SJCRH30 (cell line): ENCODE results near the gene PIK3C2G. TPM values are rescaled to one million over a fixed set of nuclear protein-coding genes. Genes with fewer than 3 reads are reported as not detected.
"Not testable (repeated sequence)": the region's sequence is repeated elsewhere in the genome, so short reads cannot be mapped to it uniquely, and the experiment has no call there.

Source experiments
- DNase-seq, 2 experiments: peaks; one replicate each; pipeline ENCODE4 v3.0.0-alpha.2; 2015 to 2020
- H3K27ac ChIP-seq: fragments of 250-450 bp; sonication (Bioruptor Pico); 2 replicates; pipeline ENCODE4 v1.5.1; 2020; ENCODE audit warnings: mild to moderate bottlenecking, moderate library complexity
- H3K27me3 ChIP-seq: fragments of 250-450 bp; sonication (Bioruptor Pico); 2 replicates; pipeline ENCODE4 v1.5.1; 2020; ENCODE audit warnings: mild to moderate bottlenecking, moderate library complexity
- H3K36me3 ChIP-seq: fragments of 250-450 bp; sonication (Bioruptor Pico); 2 replicates; pipeline ENCODE4 v1.5.1; 2020; ENCODE audit warnings: mild to moderate bottlenecking, moderate library complexity
- H3K4me1 ChIP-seq: fragments of 250-450 bp; sonication (Bioruptor Pico); 2 replicates; pipeline ENCODE4 v1.5.1; 2020; ENCODE audit warnings: mild to moderate bottlenecking, moderate library complexity
- H3K4me3 ChIP-seq: fragments of 250-450 bp; sonication (Bioruptor Pico); 2 replicates; pipeline ENCODE4 v1.5.1; 2020; ENCODE audit warnings: mild to moderate bottlenecking, moderate library complexity
- H3K9me3 ChIP-seq: fragments of 250-450 bp; sonication (Bioruptor Pico); replicated peaks from 2 replicates; pipeline ENCODE4 v1.5.1; 2020; ENCODE audit warnings: mild to moderate bottlenecking, moderate library complexity
- total RNA-seq: library from RNA; depleted of rRNA; stranded (reverse); fragments of >200 nt; shearing (Covaris generic); gene quantifications from 2 replicates; pipeline ENCODE4 v1.2.3, GENCODE V29; 2014; rRNA removed

The PIK3C2G gene
- total RNA-seq, 1 experiment from 2014 or later, result 0.04 TPM

- no peak overlapping the region for H3K27ac ChIP-seq
- no peak for DNase-seq
- no peaks in the 10 kb centered on the region for H3K9me3 ChIP-seq
- H3K4me1 ChIP-seq, result no peaks in the 10 kb centered on the region
- H3K27me3 ChIP-seq, result no peaks in the 10 kb centered on the region
- H3K4me3 ChIP-seq, result no peak overlapping the region
- H3K36me3 ChIP-seq, result no peaks in the 10 kb centered on the region
Observed at GRCh38 chr12:18684430-18684829, 423.1 kb downstream of the PIK3C2G start.

DNA sequence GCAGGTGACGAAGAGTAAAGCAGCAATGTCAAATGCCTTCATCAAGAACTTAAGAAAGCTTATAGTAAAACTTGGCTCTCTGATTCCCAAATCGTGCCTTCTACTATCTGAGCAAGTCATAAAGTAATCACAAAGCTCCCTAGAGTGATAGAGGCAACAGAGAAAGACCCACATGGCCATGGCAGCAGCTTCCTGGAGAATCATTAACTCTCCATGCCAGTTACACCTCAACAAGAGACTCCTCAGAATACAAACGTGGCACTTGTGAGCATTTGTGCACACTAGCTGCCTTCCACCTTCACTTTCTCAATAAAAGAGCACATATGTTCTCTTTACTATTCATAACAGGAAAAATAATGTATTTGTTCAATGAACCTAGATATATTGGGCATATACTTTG lies 428.5 kb downstream of the PIK3C2G start:
- H3K36me3 ChIP-seq, result no peaks in the 10 kb centered on the region
- no peak overlapping the region for H3K27ac ChIP-seq
- no peak for DNase-seq
- no peaks in the 10 kb centered on the region for H3K4me1 ChIP-seq
- H3K9me3 ChIP-seq, result no peaks in the 10 kb centered on the region
- H3K4me3 ChIP-seq, result no peak overlapping the region
- H3K27me3 ChIP-seq, result no peaks in the 10 kb centered on the region

GRCh38 chr12:18690653-18691052 lies 429.3 kb downstream of the PIK3C2G start:
- Histone ChIP-seq H3K27ac (no peak overlapping the region), H3K4me1 (no peaks in the 10 kb centered on the region), H3K36me3 (no peaks in the 10 kb centered on the region), H3K9me3 (no peaks in the 10 kb centered on the region), H3K27me3 (no peaks in the 10 kb centered on the region), H3K4me3 (no peak overlapping the region)
- DNase-seq, result no peak

GRCh38 chr12:18693986-18694385 lies 432.7 kb downstream of the PIK3C2G start:
- H3K9me3 ChIP-seq, H3K27ac ChIP-seq, DNase-seq, H3K27me3 ChIP-seq, H3K4me1 ChIP-seq, H3K36me3 ChIP-seq, H3K4me3 ChIP-seq: not testable (repeated sequence)

DNA sequence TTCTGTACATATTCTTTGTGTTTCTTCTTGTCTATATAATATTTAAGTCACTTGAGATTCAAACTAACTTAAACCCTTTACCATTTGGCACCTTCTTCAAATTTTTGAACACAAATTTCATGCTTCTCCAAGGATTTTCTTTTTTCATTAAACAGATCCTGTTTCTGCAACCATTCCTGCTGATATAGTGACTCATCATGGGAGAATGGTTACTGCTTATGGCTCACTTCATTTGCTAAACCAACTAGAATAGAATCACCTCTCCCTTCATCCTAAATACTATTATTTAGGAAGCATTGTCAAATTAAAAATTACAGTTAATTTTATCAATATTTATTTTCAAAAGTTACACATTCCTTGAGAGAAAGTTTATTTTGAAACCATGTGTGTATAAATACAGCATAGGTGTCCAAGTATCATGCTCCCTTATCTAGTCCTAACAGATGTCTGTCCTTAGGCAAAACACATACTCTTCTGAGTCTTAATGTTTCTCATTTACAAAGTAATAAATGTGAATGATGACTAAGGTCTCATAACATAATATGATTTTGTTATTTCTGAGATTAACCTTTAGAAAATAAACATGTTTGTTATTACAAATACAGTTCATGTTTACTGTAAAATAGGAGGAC lies 435.8 kb downstream of the PIK3C2G start:
- H3K27ac ChIP-seq, result no peak overlapping the region
- peaks cover 2% of the 10 kb centered on the region; the same call in 1 of the 2 replicates for H3K4me1 ChIP-seq
- no peaks in the 10 kb centered on the region for H3K9me3 ChIP-seq
- H3K27me3 ChIP-seq, result no peaks in the 10 kb centered on the region
- no peaks in the 10 kb centered on the region for H3K36me3 ChIP-seq
- H3K4me3 ChIP-seq, result no peak overlapping the region
- DNase-seq, result peak in 1 of 2 experiments; percentile 14

Other genes with a start within 250 kb of the PIK3C2G start
- not detected in 2 replicates for gene RERGL, start 171.3 kb upstream of the PIK3C2G start, total RNA-seq